ENCODE data around the gene RTCA. TPM values are rescaled to one million over a fixed set of nuclear protein-coding genes. Genes with fewer than 3 reads are reported as not detected.

RTCA gene
- total RNA-seq, 1 experiment from 2014 or later, result 33.6 TPM

- H2BK12ac ChIP-seq (ENCODE audit: insufficient read length, low read depth, low read length), result no peak overlapping the region
- no peaks in the 10 kb centered on the region for H3K9me3 ChIP-seq (ENCODE audit: control insufficient read depth, low read depth, low read length)
- Mint-ChIP-seq H3K4me3 (peak overlapping the region; percentile 98 to 99), H3K36me3 (ENCODE audit: insufficient read depth in 1 of 3, low read depth in 3 of 3) (peaks cover 44 to 67% (median 59%) of the 10 kb centered on the region in 3 experiments), H3K4me1 (peaks cover 6 to 11% of the 10 kb centered on the region in 2 experiments), H3K27ac (peak overlapping the region; percentile 45 to 99 (median 98); a peak in 6 of 7 replicates), H3K27me3 (ENCODE audit: low read depth) (peaks cover 3% of the 10 kb centered on the region; the same call in 1 of the 2 replicates), H3K9me3 (peaks cover 18 to 27% of the 10 kb centered on the region in 2 experiments)
- H2AK5ac ChIP-seq (ENCODE audit: insufficient read length, low read length), result no peak overlapping the region
- H2BK120ac ChIP-seq (ENCODE audit: low read depth, low read length, poor library complexity, severe bottlenecking), result no peak overlapping the region
- no peak overlapping the region for H4K91ac ChIP-seq (ENCODE audit: insufficient read length, low read depth, low read length)
- H3K14ac ChIP-seq (ENCODE audit: insufficient read depth, low read length), result peak overlapping the region; percentile 89; the same call in 1 of the 2 replicates
- DNase-seq, result no peak
- H3K79me2 ChIP-seq (ENCODE audit: insufficient read depth, low read length), result no peaks in the 10 kb centered on the region
- TF ChIP-seq, protein P1, sequence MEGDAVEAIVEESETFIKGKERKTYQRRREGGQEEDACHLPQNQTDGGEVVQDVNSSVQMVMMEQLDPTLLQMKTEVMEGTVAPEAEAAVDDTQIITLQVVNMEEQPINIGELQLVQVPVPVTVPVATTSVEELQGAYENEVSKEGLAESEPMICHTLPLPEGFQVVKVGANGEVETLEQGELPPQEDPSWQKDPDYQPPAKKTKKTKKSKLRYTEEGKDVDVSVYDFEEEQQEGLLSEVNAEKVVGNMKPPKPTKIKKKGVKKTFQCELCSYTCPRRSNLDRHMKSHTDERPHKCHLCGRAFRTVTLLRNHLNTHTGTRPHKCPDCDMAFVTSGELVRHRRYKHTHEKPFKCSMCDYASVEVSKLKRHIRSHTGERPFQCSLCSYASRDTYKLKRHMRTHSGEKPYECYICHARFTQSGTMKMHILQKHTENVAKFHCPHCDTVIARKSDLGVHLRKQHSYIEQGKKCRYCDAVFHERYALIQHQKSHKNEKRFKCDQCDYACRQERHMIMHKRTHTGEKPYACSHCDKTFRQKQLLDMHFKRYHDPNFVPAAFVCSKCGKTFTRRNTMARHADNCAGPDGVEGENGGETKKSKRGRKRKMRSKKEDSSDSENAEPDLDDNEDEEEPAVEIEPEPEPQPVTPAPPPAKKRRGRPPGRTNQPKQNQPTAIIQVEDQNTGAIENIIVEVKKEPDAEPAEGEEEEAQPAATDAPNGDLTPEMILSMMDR (conservative IDR thresholded peaks at IDR 0.05), result no peak
- no peak overlapping the region for H2BK20ac ChIP-seq (ENCODE audit: low read depth, low read length, poor library complexity, severe bottlenecking)
- peak overlapping the region; percentile 83 for H3K9ac ChIP-seq (ENCODE audit: extremely low read depth, insufficient read length, low read length)
- peaks cover 4% of the 10 kb centered on the region for H3K79me1 ChIP-seq (ENCODE audit: insufficient read depth, low read depth, low read length, poor library complexity, severe bottlenecking)
- peak overlapping the region; percentile 81 for H3K4me2 ChIP-seq (ENCODE audit: insufficient read depth, insufficient read length, low read length)
- no peak overlapping the region for H3K27ac ChIP-seq (ENCODE audit: insufficient read length, low read depth, low read length)
- H3K4ac ChIP-seq (ENCODE audit: low read depth, low read length), result no peak overlapping the region
- no peak overlapping the region for H3K18ac ChIP-seq (ENCODE audit: insufficient read length, low read depth, low read length)
- H2AFZ ChIP-seq (ENCODE audit: low read length), result no peak overlapping the region
- no peak overlapping the region for H2BK15ac ChIP-seq (ENCODE audit: low read depth, low read length)
- H3T11ph ChIP-seq (ENCODE audit: low read length), result no peak overlapping the region
- no peak overlapping the region for H4K5ac ChIP-seq (ENCODE audit: insufficient read length, low read depth, low read length)
- H4K20me1 ChIP-seq (ENCODE audit: control insufficient read depth, insufficient read depth, insufficient read length), result no peaks in the 10 kb centered on the region
- WGBS (ENCODE audit: extremely low coverage, insufficient read length, low lambda C conversion rate), result no CpG with 5 or more reads among the region's 8 CpGs
- H3K27me3 ChIP-seq (ENCODE audit: insufficient read depth, low read length), result no peaks in the 10 kb centered on the region
- no peaks in the 10 kb centered on the region for H3K4me1 ChIP-seq (ENCODE audit: insufficient read depth, low read length)
- H4K8ac ChIP-seq (replicated peaks; ENCODE audit: insufficient read length, low read depth, low read length), result no peak overlapping the region
- H2BK5ac ChIP-seq (ENCODE audit: insufficient read length, low read length), result no peak overlapping the region
- no peak overlapping the region for H3K23ac ChIP-seq (ENCODE audit: insufficient read length, low read depth, low read length)
- peaks cover 6% of the 10 kb centered on the region for H3K23me2 ChIP-seq (ENCODE audit: insufficient read length, low read depth, low read length, poor library complexity, severe bottlenecking)
- H3K56ac ChIP-seq (ENCODE audit: insufficient read length, low read depth, low read length), result no peak overlapping the region
Observed at GRCh38 chr1:100266741-100267140, 725 bp downstream of the RTCA start.
